Neural cell (in vitro differentiated cells): ENCODE measurements around the gene TBCA.

Experiments used
- EZH2 ChIP-seq: fragments of 200-600, 300-800 bp; shearing (Covaris generic), sonication (generic); IDR thresholded peaks from 2 replicates; pipeline ENCODE4 v1.6.1; 2014; ENCODE audit warnings: antibody characterized with exemption, low read length, borderline replicate concordance, mild to moderate bottlenecking; ENCODE audit not compliant: insufficient read depth, poor library complexity, severe bottlenecking
- POLR2AphosphoS5 ChIP-seq: IDR thresholded peaks from 2 replicates; pipeline ENCODE4 v1.6.1; 2012
- TF ChIP-seq, protein P1 (sequence below): fragments of 450-650 bp; IDR thresholded peaks from 2 replicates; pipeline ENCODE4 v1.5.1; 2014; ENCODE audit warnings: antibody characterized with exemption, mild to moderate bottlenecking, moderate library complexity; ENCODE audit not compliant: poor library complexity, severe bottlenecking

GRCh38 chr5:77812926-77813589, 36.9 kb upstream of the TBCA start:
- TF ChIP-seq, protein P1, sequence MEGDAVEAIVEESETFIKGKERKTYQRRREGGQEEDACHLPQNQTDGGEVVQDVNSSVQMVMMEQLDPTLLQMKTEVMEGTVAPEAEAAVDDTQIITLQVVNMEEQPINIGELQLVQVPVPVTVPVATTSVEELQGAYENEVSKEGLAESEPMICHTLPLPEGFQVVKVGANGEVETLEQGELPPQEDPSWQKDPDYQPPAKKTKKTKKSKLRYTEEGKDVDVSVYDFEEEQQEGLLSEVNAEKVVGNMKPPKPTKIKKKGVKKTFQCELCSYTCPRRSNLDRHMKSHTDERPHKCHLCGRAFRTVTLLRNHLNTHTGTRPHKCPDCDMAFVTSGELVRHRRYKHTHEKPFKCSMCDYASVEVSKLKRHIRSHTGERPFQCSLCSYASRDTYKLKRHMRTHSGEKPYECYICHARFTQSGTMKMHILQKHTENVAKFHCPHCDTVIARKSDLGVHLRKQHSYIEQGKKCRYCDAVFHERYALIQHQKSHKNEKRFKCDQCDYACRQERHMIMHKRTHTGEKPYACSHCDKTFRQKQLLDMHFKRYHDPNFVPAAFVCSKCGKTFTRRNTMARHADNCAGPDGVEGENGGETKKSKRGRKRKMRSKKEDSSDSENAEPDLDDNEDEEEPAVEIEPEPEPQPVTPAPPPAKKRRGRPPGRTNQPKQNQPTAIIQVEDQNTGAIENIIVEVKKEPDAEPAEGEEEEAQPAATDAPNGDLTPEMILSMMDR, result no peak
- TF ChIP-seq EZH2 (no peak), POLR2AphosphoS5 (no peak)
